ENCODE results near the gene FAM120AOS.

Gene FAM120AOS

GRCh38 chr9:93436655-93437407, 16.6 kb downstream of the FAM120AOS start:
- DNase-seq = no peak

- no peak for DNase-seq
Measured at GRCh38 chr9:93436218-93436617, 17.2 kb downstream of the FAM120AOS start.

GRCh38 chr9:93435386-93435785, 18.0 kb downstream of the FAM120AOS start:
- no peak for DNase-seq

GRCh38 chr9:93434056-93434455, 19.3 kb downstream of the FAM120AOS start:
- DNase-seq = no peak

DNA sequence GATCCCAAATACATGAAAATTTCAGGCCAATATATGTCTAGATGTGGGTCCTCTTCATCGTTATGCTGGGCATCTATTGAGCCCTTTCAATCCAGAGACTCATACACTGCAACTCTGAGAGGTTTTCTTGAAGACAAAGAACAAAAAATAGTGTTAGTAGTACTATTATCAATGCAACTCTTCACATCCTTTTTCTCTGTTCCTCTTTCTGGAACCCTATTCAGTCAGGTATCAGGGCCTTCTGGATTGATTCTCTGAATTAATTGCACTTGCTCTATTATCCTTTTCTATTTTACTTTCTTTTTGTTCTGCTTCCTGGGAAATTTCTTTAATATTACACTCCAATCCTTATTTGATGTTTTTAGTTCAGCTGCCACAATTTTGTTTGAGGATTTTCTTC, 20.4 kb downstream of the FAM120AOS start:
- no peak for DNase-seq

- DNase-seq = no peak
Measured at GRCh38 chr9:93431539-93432105, 21.8 kb downstream of the FAM120AOS start.

GRCh38 chr9:93427655-93428379, 25.6 kb downstream of the FAM120AOS start:
- no peak for DNase-seq

DNA sequence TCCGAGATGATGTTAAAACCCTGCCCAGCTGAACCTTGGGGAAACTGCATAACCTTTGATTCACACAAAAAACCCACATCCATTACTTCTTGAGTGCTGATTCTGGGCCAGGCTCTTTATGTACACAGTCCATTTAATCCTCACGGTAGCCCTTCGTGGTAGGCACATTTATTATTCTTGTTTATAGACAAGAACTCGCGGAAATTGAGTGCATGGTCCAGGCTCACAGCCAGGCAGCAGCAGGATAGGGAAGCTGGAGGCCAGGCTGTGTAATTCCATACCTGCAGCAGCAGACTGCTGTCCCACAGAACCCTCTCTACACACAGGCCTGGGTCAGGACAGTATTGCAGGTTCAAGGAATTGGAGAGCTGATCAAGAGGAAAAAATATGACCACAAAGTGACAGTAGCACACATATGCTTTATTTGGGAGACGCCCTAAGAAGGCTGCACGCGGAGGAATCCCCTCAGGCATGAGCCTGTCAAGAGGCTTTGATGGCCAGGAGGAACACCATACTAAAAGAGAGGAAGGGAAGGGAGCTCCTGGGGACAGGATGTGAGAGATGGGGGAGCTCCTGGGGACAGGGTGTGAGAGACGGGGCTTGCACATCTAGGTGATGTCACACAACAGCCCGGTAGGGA, 30.3 kb downstream of the FAM120AOS start:
- no peak for DNase-seq

GRCh38 chr9:93419023-93419422, 34.4 kb downstream of the FAM120AOS start:
- DNase-seq = no peak

GRCh38 chr9:93417538-93417937, 35.8 kb downstream of the FAM120AOS start:
- DNase-seq = no peak

DNA sequence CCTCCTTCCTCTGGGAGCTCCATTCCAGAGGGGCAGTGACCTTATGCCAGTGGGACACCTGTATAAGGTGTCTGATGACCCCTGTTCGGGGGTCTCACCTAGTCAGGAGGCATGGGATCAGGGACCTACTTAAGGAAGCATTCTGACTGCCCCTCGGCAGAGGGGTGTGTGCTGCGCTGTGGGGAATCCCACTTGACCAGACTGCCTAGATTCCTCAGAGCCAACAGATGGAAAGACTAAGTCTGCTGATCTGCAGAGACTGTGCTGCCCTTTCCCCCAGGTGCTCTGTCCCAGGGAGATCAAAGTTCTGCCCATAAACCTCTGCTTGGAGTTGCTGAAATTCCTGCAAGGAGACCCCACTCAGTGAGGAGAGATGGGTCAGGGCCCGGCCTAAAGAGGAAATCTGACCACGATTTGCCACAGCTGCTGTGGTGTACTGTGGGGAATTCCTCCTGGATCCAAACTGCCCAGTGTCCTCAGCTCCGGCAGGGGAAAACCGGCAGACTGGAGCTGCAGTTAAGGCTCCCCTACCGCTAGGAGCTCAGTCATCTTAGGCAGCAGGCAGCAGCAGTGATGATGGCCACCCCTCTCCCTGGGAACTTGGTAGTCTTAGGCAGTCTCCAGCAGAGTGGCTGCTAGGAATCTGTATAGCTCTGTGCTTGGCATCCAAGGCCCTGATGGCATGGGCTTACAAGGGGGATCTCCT, 36.7 kb downstream of the FAM120AOS start:
- no peak for DNase-seq

GRCh38 chr9:93415176-93415690, 38.1 kb downstream of the FAM120AOS start:
- DNase-seq = no peak

DNA sequence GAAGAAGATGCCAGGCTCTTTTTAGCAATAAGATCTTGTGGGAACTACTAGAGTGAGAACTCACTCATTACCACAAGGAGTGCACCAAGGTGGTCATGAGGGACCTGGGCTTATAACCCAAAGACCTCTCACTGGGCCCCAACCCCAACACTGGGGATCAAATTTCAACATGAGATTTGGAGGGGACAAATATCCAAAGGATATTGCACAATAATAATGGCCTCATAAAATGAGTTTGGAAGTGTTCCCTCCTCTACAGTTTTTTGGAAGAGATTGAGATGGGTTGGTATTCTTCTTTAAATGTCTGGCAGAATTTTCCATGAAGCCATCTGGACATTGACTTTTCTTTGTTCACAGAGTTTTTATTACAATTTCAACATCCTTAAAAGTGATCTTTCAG, 39.9 kb downstream of the FAM120AOS start:
- no peak for DNase-seq

DNA sequence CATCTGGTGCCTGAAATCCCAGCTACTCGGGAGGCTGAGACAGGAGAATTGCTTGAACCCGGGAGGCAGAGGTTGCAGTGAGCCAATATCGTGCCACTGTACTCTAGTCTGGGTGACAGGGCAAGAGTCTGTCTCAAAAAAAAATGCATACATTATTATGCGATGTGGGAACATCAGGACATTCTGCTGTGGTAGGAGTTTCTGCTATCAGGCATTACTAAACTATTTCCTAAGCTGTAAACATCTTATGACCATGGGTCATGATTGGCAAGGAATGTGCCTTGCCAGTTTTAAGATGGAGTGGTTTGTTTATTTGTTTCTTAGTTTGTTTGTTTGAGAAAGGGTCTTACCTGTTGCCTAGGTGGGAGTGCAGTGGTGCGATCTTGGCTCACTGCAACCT, 47.0 kb downstream of the FAM120AOS start:
- no peak for DNase-seq

- no peak for DNase-seq
Measured at GRCh38 chr9:93398471-93398870, 54.9 kb downstream of the FAM120AOS start.

DNA sequence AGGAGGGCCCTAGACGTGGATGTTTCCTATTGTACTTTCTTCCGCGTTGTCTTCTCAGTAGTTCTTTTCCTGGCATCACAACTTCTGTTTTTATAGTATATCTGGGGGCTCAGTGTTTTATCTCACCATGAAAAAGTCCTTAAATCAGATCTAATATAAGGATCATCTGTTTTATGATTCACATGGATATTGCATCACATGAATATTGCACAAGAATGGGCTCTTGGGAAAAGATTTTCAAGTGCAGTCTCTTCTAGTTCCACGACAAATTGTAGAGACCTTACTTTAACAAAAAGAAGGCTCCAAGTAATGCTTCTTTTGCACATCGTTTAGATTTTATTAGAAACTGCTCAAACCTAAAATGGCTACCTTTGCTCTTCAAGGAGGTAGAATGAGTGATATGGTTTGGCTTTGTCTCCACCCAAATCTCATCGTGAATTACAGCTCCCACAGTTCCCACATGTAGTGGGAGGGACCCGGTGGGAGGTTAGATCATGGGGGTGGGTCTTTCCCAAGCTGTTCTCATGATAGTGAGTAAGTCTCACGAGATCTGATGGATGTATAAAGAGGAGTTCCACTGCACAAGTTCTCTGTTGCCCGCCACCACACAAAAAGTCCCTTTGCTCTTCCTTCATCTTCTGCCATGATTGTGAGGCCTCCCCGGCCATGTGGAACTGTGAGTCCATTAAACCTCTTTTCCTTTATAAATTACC, 55.6 kb downstream of the FAM120AOS start:
- DNase-seq = no peak
